ENCODE results near the gene GNAL. TPM values are rescaled to one million over a fixed set of nuclear protein-coding genes. Genes with fewer than 3 reads are reported as not detected.

GNAL gene
- total and polyA plus RNA-seq, 4 donors: 0.15 to 0.92 (median 0.72) TPM

DNA sequence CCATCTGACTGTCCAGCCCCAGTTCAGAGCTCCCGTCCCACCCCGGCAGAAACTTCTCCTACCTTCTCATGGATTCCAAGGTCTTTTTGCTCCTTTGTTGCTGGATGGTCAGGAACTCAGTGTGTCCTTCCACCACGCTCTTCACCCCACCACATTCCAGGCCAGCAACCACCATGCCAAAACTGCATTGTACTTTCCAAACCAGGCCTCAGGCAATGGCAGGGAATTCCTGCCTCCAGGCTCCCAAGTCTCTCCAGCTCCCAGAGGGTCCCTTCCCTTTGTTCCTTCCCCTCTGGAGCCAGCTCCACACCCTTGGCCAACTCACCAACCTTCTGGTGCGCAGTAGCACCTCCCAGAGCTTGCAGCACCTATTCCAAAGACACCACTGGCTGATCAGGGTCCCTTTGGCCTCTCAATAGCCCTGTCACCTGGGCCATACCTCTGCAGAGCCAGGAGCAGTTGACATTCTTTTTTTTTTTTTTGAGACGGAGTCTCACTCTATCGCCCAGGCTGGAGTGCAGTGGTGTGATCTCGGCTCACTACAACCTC lies 170.3 kb downstream of the GNAL start:
- TF ChIP-seq JUND (IDR thresholded peaks at IDR 0.05) (no peak), NR2F2 (IDR thresholded peaks at IDR 0.05) (no peak), EGR1 (IDR thresholded peaks at IDR 0.05; ENCODE audit: low read depth in 2 of 2) (no peak), RXRA (IDR thresholded peaks at IDR 0.05) (no peak), GABPA (IDR thresholded peaks at IDR 0.05 in 1 of 2, conservative IDR thresholded peaks at IDR 0.05 in 1 of 2) (no peak), TAF1 (conservative IDR thresholded peaks at IDR 0.05) (no peak), YY1 (IDR thresholded peaks at IDR 0.05) (no peak), RAD21 (IDR thresholded peaks at IDR 0.05) (no peak), SP1 (IDR thresholded peaks at IDR 0.05) (no peak)
- TF ChIP-seq, protein P1, sequence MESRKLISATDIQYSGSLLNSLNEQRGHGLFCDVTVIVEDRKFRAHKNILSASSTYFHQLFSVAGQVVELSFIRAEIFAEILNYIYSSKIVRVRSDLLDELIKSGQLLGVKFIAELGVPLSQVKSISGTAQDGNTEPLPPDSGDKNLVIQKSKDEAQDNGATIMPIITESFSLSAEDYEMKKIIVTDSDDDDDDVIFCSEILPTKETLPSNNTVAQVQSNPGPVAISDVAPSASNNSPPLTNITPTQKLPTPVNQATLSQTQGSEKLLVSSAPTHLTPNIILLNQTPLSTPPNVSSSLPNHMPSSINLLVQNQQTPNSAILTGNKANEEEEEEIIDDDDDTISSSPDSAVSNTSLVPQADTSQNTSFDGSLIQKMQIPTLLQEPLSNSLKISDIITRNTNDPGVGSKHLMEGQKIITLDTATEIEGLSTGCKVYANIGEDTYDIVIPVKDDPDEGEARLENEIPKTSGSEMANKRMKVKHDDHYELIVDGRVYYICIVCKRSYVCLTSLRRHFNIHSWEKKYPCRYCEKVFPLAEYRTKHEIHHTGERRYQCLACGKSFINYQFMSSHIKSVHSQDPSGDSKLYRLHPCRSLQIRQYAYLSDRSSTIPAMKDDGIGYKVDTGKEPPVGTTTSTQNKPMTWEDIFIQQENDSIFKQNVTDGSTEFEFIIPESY (IDR thresholded peaks at IDR 0.05): no peak
- TF ChIP-seq, protein P2, sequence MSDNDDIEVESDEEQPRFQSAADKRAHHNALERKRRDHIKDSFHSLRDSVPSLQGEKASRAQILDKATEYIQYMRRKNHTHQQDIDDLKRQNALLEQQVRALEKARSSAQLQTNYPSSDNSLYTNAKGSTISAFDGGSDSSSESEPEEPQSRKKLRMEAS (IDR thresholded peaks at IDR 0.05): no peak
- WGBS: 94% methylated on average over 7 of the region's 7 CpGs
- no peak for DNase-seq (ENCODE audit: low spot score)
- Histone ChIP-seq H3K4me3 (ENCODE audit: low read depth in 1 of 3, low read length in 3 of 3) (no peak overlapping the region), H3K27me3 (ENCODE audit: control insufficient read depth in 4 of 4, insufficient read depth in 4 of 4, low read length in 3 of 4) (no peaks in the 10 kb centered on the region), H3K36me3 (ENCODE audit: control insufficient read depth in 4 of 4, insufficient read depth in 3 of 4, low read depth in 1 of 4, low read length in 3 of 4) (no peaks in the 10 kb centered on the region), H3K9me3 (ENCODE audit: control insufficient read depth in 4 of 4, low read length in 3 of 4) (no peaks in the 10 kb centered on the region), H3K4me1 (ENCODE audit: control insufficient read depth in 4 of 4, insufficient read depth in 4 of 4, low read length in 3 of 4) (peaks cover 0 to 3% (median 0%) of the 10 kb centered on the region in 4 donors), H3K9ac (ENCODE audit: low read depth in 1 of 2, low read length in 2 of 2) (no peak overlapping the region), H3K27ac (ENCODE audit: low read depth in 1 of 2, low read length in 2 of 2) (no peak overlapping the region)

DNA sequence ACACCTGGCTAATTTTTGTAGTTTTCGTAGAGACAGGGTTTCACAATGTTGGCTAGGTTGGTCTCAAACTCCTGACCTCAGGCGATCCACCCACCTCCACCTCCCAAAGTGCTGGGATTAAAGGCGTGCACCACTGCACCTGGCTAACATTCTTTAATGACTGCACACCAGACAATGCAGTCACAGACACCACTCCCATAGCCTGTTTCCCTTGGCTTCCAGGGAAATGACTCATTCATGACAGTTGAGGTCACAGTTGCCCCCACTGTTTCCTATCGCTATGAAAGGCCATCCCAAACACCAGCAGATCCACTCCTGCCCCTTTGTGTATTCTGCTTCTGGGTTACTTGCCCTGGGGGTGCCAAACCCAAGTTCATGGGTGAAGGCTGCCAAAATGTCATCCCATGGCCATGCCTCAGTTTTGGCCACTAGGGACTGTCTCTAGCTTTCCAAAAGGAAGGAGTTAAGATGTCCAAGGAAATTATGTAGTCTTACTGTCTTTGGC lies 170.9 kb downstream of the GNAL start:
- H3K27me3 ChIP-seq (ENCODE audit: control insufficient read depth in 4 of 4, insufficient read depth in 4 of 4, low read length in 3 of 4): no peaks in the 10 kb centered on the region
- WGBS: 81% methylated on average over 4 of the region's 4 CpGs
- no peak overlapping the region for H3K27ac ChIP-seq (ENCODE audit: low read depth in 1 of 2, low read length in 2 of 2)
- no peaks in the 10 kb centered on the region for H3K36me3 ChIP-seq (ENCODE audit: control insufficient read depth in 4 of 4, insufficient read depth in 3 of 4, low read depth in 1 of 4, low read length in 3 of 4)
- no peaks in the 10 kb centered on the region for H3K9me3 ChIP-seq (ENCODE audit: control insufficient read depth in 4 of 4, low read length in 3 of 4)
- no peak overlapping the region for H3K9ac ChIP-seq (ENCODE audit: low read depth in 1 of 2, low read length in 2 of 2)
- peaks cover 0 to 3% (median 0%) of the 10 kb centered on the region in 4 donors for H3K4me1 ChIP-seq (ENCODE audit: control insufficient read depth in 4 of 4, insufficient read depth in 4 of 4, low read length in 3 of 4)
- TF ChIP-seq, protein P3, sequence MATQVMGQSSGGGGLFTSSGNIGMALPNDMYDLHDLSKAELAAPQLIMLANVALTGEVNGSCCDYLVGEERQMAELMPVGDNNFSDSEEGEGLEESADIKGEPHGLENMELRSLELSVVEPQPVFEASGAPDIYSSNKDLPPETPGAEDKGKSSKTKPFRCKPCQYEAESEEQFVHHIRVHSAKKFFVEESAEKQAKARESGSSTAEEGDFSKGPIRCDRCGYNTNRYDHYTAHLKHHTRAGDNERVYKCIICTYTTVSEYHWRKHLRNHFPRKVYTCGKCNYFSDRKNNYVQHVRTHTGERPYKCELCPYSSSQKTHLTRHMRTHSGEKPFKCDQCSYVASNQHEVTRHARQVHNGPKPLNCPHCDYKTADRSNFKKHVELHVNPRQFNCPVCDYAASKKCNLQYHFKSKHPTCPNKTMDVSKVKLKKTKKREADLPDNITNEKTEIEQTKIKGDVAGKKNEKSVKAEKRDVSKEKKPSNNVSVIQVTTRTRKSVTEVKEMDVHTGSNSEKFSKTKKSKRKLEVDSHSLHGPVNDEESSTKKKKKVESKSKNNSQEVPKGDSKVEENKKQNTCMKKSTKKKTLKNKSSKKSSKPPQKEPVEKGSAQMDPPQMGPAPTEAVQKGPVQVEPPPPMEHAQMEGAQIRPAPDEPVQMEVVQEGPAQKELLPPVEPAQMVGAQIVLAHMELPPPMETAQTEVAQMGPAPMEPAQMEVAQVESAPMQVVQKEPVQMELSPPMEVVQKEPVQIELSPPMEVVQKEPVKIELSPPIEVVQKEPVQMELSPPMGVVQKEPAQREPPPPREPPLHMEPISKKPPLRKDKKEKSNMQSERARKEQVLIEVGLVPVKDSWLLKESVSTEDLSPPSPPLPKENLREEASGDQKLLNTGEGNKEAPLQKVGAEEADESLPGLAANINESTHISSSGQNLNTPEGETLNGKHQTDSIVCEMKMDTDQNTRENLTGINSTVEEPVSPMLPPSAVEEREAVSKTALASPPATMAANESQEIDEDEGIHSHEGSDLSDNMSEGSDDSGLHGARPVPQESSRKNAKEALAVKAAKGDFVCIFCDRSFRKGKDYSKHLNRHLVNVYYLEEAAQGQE (IDR thresholded peaks at IDR 0.05): no peak
- no peak for TF ChIP-seq TAF1 (conservative IDR thresholded peaks at IDR 0.05)
- TF ChIP-seq, protein P2 (IDR thresholded peaks at IDR 0.05): no peak
- no peak for DNase-seq (ENCODE audit: low spot score)
- H3K4me3 ChIP-seq (ENCODE audit: low read depth in 1 of 3, low read length in 3 of 3): no peak overlapping the region

All from liver (tissue), 9 donors.